HG03460 (cell line): Measurements from ENCODE around the gene VTI1A.
"Not testable (repeated sequence)": the region's sequence is repeated elsewhere in the genome, so short reads cannot be mapped to it uniquely, and the experiment has no call there.

Source experiments
- ATAC-seq: cut with Tn5 transposase; IDR thresholded peaks from one replicate; pipeline ENCODE4 v1.9.1; 2021; ENCODE audit not compliant: unreplicated experiment

VTI1A gene

DNA sequence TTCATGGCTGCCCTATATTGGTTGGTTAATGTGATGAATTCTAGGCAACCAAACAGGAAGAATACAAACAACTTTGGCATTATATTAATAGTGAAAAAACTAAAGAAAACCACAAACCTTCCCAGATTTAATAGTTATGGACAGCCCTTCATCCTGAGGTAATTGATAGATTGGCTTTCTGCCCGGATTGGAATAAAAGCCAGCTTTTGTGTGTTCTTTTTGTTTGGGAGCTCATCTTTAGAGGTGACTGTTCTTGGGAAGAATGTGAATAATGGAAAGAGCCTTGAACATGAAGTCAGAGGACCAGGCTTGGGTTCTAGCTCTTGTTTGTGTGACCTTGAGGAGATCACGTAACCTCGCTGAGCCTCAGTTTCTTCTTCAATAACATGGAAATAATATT is 92.3 kb downstream of the VTI1A start:
- no peak for ATAC-seq

DNA sequence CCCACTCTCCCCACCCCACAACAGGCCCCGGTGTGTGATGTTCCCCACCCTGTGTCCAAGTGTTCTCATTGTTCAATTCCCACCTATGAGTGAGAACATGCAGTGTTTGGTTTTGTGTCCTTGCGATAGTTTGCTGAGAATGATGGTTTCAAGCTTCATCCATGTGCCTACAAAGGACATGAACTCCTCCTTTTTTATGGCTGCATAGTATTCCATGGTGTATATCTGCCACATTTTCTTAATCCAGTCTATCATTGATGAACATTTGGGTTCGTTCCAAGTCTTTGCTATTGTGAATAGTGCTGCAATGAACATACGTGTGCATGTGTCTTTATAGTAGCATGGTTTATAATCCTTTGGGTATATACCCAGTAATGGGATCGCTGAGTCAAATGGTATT is 95.8 kb downstream of the VTI1A start:
- ATAC-seq: not testable (repeated sequence)

DNA sequence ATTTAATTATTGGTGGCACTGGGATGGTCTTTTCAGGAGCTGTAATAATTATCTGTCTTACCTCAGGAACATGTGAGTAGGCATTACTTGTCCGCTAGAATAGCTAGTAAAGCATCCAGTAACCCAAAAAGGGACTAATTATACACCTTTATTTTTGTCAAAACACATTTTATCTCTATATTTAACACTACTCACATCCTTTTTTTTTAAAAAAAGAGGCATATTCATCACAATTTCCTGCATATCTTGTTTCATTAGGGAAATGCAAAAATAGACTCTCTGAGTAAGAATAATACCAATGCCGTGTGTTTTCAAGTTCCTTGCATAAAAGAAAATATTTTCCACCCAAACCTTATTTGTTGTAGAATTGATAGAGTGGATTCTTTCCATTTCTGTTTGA is 99.5 kb downstream of the VTI1A start:
- ATAC-seq: no peak

DNA sequence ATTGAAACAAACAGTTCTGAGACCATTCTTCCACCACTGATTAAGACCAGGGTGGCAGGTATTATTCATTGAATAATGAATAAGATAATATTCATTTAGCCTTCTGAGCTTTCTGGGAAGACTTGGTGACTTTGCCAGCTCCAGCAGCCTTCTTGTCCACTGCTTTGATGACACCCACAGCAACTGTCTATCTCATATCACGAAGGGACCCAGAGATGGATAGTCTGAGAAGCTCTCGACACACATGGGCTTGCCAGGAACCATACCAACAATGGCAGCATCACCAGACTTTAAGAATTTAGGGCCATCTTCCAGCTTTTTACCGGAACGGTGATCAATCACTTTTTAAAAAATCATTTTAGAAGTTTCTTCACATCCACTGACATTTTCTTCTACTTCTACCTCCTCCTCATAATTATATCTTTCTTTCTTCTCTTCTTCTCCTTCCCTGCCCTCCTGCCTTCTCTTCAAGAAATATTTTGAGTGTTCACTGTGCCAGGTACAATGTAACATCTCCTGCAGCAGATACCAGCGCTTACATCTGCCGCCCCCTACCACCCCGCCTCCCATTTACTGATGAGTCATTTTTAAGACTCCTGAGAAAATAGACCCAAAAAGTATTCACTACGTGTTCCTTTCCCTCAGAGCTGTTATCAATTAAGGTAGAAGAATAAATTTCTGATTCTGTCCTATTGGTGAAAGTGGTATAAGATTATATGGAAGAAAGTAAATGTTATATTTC is 101.7 kb downstream of the VTI1A start:
- ATAC-seq: no peak

DNA sequence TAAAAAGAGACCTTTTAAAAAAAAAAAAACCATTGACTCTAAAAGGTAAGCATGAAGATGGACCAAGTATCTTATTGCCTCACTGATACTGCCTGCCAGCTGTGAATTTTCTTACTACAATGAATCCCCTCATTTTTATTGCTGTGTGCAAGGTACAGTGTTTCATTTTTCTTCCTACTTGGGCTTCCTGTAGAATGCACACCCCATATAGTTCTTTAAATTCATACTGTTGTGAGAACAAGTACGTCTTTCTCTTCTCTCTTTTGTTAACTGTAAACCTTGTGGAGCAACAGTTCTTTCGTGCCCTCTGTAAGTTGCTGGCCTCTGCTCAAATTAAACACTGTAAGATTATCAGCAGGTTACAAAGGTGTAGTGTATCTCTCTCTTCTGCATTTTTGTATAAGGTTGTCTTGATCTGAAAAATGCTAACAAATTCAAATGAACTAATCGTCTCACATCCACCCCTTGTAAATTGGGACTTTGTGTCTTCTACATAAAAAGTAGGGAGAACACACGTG is 105.6 kb downstream of the VTI1A start:
- no peak for ATAC-seq

DNA sequence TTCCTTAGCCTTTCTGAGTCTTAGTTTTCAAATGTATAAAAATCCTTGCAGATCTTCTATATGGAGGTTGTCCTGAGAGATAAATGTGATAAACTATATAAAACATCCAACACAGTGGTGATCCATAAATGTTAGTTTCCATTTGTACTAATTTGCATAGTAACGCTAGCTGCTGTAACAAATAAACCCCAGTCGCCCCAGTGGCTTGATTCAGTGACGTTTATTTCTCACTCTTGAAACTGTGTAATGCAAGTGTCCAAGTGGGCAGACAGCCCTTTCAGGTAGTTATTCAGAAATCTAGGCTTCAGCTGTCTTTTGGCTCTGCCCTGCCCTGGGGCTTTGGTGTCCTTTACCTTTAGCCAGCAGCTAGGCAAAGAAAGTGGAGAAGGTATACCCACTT is 106.3 kb downstream of the VTI1A start:
- no peak for ATAC-seq

DNA sequence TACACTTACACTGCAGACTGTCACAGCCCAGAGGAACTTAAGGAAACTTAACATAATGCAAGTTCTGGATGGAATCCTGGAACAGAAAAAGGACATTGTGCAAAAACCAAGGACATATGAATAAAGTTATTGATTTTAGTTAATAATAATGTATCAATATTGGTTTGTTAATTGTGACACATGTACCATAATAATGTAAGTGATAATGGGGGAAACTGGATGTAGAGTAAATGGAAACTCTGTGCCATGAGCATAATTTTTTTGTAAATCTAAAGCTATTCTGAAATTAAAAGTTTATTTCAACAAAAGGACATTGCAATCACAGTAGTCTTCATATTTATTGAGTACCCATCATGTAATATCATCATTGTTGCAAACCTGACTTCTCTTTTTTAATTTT is 107.2 kb downstream of the VTI1A start:
- no peak for ATAC-seq

DNA sequence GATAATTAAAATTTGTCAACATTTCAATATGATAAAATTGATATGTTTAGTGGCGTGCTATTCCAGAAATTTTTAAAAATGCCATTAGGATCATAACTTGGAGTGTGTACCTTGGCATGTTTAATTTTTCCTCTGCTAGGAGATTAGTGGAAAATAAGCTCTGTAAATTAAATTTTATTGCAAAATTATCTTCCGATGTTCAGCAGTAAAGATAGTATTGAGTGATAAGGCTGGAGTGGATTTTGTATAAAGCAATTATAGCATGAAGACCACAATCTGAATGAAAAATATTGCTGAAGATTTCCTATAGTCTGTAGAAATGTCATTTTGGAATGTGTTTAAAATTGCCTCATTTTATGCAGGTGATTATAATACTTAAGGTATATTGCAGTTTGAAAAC is 110.2 kb downstream of the VTI1A start:
- no peak for ATAC-seq

DNA sequence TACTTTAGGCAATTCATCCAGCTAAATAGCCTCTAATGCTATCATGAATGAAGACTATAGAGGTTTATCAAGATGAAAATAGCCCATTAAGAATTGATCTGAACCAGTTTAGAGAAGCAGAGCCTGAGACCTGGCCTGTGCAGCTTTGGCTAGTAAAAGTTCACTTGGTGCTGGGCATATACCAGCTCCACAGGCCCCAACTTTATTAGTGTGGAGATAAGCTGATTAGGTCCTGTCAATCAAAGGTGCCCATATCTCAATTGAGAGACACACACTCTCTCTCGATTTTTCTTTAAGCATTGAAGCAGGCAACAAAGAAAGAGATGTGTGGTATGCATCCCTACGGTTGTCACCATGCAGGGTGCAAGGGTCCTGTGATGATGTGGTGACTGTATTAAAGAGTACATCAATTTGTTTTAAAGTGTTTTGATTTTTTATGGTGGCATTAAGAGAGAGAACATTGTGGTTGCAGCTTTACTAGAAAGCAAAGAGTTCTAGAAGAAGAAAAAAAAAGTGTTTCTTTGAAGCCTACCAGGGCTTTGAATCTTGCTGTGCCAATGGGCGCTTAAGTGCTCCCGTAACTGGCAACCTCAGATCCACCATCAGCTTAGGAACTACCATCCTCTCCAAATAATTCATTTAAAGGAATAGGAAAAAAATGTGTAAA is 111.6 kb downstream of the VTI1A start:
- no peak for ATAC-seq

DNA sequence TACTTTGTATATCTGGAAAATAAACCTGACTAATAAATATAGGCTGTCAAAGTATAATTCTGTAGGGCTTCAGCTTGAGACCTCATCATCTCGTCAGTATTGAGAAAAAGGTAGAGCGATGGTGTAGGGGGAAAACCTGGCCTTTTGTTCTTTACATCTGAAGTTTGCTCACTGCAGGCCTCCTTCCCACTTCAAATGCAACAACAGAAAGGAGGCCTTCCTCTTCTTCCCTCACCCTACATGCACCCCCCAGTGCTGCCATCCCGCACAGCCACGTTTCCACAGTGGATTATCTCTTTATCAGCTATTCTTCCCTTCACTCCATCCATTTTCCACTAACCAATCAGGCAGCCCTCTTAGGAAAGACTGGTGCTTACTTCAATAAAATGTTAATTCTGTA is 112.3 kb downstream of the VTI1A start:
- no peak for ATAC-seq

DNA sequence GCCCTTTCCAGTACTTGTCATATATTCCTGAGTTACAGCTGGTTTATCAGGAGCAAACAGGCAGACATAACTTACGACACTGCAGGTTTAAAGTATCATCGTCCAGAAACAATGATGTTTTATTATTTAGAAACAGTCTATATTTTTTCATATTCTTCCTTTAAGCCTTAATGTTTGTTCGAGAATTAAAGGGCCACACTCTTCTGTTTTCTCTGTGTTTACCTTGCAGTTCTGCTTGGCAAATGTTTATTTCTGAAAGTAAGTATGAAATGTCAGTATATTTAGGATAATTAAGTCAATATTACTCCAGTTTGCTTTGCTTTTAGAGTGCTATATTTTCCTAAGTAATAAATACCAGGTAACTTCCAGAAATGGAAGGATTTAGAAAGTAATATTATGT is 115.1 kb downstream of the VTI1A start:
- ATAC-seq: no peak

DNA sequence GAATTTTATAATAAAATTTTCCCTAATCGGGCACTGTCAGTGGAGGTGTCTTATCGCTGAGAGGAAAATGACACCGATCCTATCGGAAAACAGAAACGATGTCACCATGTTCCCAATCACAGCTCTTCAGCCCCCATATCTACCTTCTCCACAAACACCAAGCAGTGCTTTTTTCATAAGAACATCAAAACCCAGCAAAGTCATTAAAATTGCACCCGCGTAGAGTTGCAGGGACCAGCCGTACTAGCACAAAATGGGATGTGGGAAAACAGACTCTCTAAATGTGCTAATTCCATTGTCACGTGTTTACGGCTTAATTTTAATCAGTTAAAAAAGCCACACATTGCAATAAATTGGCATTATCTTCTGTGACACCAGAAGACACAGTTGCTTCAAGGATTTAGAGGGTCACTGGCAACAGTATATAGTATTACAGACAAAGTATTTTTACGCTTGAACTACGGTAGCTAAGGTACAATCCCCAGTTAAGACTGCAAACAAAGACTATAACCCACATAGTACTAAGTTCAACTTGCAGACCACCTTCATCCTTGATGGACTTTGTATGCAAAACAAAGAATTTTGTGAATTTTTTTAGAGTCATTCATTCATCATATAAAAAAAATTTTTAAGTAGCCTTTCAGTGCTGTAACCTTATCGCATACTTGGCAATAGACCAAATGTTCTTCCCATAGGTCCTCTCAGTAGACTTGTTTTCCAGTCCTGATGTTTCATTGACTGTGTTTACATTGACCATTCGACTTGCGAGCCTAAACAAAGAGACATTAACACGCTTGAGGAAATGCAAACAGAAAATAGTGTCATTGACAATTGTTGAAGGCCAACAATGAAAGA is 116.0 kb downstream of the VTI1A start:
- ATAC-seq: no peak

DNA sequence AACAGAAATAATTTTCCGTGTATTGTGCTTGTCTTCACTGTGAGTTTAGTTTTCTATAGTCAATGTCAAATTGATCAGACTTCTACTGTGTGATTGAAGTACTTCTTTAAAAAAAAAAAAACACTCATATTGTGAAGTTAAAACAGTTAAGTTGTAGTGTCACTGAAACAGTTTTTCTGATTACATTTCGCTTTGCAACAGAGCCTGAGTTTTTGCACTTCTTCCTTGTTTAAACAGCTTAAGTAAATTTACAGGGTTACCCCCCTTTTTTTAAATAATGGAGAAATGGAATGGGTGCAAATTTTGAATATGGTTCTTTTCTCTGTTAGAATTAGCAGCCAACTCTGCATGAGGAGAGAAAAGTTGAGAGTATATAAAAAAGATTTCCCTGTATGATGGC is 117.3 kb downstream of the VTI1A start:
- ATAC-seq: no peak

DNA sequence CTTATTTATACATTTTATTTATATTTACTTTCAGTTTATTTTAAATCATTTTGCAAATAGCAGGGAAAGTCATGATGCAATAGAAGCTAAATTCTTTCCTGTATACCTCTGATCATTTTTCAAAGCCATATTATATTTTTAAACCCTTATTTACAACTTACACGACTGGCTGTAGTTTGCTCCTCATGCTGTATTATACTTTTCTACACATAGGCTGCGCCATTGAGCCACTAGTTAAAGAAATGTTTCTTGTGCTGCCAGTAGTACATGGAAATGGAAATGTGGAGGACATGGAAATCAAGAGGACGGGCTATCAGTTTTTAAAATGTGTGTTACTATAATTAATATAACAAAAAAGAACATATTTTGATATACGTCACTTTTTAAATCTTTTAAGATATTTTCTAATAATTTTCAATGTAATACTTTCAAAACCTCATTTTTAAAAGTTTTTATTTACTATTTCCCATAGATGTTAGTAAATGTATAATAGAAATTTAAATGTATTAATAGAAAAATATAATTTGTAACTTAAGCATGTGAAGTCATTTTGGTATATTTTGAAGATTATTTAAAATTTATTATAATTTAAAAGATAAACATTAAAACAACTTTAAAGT is 118.5 kb downstream of the VTI1A start:
- no peak for ATAC-seq

DNA sequence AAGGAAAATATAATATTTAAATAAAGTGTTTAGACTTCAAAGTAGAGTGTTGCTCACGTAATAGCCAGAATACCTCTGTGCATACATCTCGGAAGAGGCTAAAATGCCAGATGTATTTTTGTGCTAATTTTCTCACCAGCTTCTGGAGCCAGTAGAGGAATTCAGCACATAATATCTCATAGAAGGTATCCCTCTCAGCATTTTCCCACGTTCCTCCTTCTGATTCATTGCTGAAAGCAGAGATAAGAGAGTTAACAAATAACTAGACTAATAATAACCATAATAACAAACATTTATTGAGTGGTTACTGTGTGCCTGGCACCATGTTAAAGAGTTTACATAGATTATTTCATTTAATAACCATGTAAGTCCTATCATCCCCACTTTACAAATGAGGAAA is 123.6 kb downstream of the VTI1A start:
- ATAC-seq: no peak

DNA sequence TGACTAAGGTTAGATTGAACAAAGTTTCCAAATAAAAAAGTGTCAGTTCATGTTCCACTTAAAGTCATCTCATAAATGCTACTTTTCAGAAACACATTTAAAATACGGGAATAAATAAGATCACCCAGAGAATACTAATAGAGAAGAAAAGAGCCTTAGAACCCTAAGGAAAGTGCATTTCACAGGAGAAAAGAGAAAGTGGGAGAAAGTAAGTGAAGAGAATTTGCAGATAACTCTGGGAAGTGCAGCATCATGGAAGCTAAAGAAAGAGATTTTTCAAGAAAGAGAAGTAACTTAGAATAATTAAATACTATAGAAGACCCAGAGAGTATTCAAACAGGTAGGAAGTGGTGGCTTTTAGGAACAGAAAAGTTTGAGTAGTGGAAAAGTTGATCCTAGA is 132.6 kb downstream of the VTI1A start:
- ATAC-seq: no peak

DNA sequence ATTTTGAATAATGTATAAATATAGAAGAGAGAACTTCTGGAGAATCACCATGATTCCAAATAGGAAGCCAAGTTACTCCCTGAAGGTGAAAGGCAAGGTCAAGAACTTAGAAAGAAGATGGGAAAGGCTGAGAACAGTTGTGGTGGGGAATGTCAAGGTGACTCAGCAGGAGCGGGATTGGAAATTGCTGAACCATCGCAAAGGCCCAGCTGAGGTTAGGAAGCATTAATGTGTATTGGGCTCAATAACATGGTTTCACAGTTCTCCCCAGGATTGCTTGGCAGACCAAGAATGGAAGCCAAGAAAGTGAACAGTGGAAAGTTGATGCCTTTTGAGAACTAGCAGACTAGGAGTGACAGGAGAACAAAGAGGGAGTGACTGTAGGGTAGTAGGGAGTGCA is 133.3 kb downstream of the VTI1A start:
- ATAC-seq: no peak

DNA sequence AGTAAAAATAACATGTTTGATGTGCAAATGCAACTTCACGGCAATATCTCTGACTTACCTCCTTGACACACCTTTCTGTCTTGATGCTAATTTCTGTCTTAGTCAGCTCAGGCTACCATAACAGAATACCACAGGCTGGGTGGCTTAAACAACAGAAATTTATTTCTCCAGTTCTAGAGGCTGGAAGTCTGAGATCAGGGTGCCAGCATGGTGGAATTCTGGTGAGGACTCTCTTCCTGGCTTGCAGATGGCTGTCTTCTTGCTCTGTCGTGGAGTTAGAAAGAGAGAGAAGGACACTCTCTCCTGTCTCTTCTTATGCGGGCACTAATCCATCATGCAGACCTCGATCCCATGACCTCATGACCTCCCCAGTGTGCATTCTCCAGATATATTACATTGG is 134.9 kb downstream of the VTI1A start:
- no peak for ATAC-seq

DNA sequence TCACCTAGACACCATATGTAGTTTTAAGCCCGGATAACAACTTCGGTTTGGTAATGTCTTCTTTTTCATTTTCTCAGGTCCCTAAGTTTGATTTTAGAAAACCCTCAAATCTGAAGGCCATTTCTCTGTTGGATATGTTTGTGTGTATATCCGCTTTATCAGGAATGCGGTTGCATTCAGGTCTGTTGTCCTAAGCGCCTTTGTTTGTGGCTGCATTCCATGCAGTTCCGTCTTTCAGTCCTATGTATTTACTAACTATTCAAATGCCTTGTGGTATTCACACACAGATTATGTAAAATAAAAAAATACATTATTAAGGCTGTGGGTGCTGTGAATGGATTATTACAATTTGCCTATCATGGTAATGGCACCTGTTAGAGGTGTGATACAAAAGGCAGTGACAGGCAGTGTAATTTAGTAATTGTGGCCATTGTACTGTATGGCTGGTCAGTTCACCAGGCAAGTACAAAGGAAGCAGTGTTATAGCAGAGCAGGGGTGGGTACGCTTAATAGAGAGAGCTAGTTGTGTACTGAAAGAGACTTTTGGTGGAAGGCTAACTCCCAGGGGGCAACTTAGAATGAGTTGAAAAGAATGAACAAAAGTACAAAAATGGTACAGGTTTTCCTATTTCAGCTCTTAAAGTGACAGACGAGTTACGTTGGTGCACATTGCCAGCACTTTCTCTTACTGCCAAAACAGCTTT is 136.4 kb downstream of the VTI1A start:
- no peak for ATAC-seq

DNA sequence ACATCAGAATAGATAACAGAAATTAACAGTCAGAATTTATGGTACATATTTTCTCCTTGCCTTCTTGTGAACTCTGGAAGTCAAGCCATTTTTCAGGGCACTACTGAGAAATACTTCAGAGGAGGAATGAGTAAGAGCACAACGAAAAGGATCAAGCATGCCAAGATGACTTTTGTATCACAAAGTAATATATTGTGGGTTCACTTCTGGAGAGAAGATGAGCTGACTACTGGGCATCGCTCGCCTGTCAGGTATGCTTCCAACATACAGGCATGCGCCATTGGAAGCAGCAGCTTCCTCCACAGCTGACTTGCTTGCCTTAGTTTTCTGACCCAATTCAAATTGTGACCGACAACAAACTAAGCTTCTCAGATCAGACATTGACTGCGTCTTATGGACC is 137.3 kb downstream of the VTI1A start:
- no peak for ATAC-seq

DNA sequence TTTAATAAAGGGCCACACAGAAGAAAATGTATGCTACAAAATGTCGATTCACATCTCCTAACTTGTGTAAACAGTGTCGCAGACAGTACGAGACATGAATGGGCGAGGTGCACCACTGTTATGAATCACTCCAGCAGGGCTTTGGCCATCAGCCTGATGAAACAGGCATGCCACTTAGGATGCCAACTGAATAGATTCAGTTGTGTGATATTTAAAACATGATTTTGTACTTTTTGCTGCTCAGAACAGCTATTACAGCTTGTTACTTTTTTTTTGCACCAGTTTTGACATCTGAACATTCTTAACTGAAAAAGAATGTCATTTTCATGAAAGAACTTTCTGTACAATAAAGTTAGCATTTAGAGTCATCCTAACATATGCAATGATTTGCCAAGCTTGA is 138.1 kb downstream of the VTI1A start:
- no peak for ATAC-seq
